ENCODE data around the gene IL22RA2.

GRCh38 chr6:137147195-137147594 lies 26.2 kb downstream of the IL22RA2 start:
- TF ChIP-seq CTCF (IDR thresholded peaks at IDR 0.05): no peak
- no peak for TF ChIP-seq POLR2A (IDR thresholded peaks at IDR 0.05; ENCODE audit: low read depth)
- no peak for TF ChIP-seq EP300 (IDR thresholded peaks at IDR 0.05)
- no peak for TF ChIP-seq POLR2AphosphoS5 (IDR thresholded peaks at IDR 0.05)
